ENCODE data around the gene FKBP15.
"Not testable (repeated sequence)": the region's sequence is repeated elsewhere in the genome, so short reads cannot be mapped to it uniquely, and the experiment has no call there.

The FKBP15 gene

DNA sequence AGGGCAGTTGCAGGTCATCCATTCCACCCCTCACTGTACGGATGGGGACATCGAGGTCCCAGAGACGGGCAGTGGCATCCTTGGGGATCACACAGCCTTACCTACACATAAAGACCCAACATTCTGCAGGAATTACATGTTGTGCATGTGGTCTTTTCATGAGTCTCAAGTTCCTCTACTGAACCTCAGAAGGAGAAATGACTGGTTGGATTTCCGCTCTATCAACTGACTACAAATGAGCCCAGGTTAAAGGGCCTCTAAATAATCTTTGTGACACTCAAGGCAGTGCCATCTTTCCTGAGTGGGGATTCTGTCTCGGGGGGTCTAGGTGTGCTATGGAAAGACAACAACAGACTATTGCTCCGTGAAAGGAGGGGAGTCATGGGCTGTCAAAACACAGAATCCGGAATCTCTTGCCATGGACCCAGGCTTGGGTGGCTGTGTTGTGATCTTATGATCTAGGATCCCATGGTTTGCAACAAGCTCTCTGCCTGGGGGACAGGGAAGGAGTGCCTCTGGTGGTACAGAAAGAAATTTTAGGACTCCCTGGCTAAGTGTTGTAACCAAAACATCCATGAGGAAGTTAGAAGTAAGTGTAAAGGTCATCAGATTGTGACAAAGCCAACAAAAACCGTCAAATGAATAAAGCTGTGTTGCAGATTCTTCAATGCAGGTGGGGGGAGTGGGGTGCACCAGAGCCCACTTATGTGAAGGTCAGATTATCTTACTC, 72.1 kb downstream of the FKBP15 start:
- no peak for DNase-seq

DNA sequence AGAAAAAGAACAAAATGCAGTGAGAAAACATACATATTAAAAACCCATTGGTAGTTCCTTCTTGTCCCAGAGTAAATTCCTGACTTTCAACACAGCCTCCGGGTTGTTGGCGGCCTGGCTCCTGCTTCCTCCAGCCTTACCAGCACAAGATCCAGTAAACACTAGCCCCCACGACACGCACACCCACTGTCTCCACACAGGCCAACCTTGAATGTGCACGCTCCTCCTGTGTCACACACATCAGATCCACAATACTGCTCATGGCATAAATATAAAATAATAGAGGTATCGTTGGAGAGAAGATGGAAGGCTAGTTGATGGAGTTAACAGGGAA, 72.7 kb downstream of the FKBP15 start:
- no peak for DNase-seq

DNA sequence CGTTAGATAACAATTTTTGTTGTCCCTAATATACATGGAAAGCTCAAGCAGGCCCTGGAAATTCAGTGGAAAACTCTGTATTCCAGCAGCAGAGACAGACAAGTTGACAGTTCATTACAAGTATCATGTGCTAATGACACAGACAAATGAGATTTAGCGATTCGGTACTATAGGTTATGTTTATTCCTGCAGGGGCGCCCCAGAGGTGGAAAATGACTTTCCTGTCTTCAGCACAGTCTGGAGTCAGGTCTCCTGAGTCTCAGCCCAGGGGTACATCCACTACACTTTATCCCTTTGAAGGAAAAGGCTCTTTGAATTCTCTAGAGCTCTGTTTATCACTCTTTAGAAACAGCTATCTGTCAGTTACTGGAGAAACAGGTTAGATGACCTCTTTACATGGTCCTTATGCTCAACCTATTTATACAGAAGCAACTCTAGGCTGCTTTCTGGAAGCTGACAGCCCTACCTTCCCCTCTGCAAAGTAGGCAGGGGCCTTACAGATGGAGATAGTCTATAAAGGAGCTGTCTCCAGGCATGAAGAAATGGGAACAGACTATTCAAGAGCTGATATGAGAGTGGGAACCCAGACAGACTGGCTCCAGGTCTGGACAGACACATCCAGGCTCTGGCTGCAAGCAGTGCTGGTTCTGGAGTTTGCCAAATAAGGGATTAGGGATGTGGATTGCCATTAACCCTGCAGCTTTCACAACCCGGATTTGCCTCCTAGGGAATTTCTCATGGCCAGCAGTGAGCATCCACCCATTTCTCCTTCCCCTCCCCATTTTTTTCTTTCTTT, 77.4 kb downstream of the FKBP15 start:
- no peak for DNase-seq

DNA sequence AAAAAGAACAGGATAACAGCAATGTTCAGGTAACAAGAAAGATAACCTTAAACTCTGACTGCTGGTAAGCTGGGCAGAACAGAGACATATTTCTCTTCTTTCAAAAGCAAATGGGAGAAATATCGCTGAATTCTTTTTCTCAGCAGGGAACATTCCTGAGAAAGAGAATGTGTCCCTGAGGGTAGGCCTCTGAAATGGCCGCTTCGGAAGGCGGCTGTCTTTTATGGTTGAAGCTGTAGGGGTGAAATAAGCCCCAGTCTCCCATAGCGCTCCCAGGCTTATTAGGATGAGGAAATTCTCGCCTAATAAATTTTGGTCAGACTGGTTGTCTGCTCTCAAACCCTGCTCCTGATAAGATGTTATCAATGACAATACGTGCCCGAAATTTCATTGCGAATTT, 80.2 kb downstream of the FKBP15 start:
- DNase-seq: not testable (repeated sequence)

DNA sequence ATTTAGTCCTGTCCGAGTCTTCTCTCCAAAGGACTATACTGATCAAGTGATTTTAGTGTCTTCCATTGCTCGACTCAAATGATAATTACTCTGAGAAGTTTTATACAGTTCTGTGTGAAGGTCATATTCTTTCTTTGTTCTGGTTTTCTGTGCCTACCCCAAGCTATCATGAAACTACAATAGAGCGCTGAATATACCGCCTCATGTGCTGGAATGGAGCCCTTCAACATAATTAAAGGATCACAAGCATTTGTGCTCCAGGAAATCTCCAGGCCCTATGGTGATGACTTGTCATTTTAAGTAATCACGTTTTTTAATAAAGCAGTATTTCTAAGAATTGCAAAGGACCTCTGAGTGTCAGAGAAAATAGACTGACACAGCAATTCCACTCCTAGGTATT, 81.1 kb downstream of the FKBP15 start:
- DNase-seq: no peak

DNA sequence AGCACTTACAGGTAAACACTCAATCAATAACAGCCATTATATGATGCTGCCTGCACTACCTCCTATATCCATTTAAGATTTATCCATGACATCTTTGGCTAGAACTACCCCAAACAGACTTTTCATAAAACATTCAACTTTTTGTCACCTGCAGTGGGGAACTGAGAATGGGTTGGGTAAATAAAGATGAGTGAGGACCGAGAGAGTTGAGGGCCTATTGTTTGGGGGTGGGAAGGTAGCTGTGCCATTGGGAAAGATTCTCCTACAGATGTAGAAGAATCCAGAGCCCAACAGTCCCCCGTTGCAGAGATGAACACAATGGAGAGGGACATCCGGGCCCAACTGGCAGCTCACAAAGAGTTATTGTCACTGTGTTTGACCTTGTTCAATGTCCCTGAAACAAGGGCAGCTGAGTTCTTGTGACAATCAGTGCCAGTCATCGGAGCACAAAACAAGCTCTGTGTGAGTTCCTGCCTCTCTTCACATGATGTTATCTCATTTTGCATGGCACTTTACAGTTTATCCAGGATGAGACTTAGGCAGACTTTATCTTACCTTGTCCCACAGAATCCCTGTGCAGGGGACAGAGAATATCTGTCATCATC, 81.8 kb downstream of the FKBP15 start:
- DNase-seq: no peak

DNA sequence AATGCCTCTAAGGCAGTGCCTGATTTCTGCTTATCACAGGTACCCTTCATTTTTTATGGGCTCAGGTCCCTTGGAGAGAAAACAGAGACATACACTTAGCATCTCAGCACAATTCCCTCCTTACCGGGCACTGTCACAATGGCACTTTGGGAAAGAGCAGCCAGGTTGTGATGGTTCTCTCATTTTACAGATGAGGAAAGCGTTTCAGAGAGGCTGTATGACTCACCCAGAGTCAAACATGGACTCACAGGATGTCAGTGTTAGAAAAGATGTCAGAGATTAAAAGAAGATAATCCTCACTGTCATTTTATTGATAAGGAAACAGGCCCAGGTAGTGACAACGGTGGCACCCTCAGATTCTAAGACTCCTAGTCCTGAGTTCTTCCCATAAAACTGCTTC, 82.3 kb downstream of the FKBP15 start:
- DNase-seq: no peak

DNA sequence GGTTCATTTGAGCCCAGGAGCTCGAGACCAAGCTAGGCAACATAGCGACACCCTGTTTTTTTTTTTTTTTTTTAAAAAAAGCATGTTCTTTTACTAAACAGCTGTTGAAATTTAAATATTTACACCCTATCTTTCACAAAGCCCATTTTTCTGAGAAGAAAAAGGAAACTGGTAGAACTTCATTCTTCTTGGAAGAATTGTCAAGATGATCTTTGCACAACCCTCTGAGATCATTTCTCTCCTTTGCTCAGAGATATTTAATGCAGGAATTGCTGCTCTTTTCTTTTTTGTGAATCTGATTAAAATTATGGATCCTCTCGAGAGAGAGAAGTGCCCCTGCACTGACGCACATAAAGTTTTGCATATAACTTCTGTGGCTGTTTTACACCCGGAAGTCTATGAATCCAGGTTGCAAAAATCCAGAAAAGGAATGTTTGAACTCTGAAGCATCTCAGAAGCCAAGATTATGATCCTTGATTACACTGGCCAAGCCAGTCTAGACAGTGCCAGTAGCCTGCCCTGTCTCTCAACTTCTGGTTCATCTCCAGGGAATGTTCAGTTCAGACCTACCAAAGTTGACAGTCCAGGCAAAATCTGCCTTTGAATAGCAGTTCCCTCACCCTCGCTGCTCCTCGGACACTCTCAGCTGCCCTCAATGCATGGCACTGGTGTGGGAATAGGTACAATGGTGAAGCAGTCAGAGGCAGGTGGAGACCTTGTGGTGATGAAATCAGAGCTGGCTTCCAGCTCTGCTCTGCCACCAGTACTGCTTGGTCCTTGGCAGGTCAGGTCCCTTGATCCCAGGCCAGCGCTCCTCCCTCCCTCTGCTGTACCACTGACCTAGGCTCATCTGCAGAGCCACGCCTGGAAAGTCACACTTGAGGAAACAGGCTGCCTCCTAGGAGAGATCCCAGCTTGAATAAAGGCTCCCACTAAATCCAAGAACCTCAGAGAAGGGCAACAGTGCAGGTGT, 83.6 kb downstream of the FKBP15 start:
- DNase-seq: no peak

DNA sequence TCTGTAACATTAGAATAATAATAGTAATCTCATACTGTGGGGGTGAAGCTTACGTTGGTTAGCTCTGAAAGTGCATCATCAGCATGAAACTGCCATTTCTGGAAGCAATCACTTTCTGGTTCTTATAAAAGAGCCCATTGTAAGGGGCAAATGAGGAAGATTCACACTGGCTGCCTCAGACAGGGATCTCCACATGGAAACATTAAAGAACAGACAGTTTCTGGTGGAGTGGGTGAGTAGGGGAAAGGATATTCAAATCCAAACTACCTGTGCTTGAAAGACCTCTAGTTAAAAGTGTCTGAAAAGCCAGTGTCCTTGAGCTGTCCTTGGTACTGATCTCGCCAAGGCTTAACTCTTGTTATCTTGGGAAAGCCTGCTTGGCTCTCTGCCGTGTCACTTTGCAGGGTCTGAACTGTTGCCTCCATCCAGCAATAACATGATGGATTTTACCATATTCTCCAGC, 89.4 kb downstream of the FKBP15 start:
- DNase-seq: no peak

DNA sequence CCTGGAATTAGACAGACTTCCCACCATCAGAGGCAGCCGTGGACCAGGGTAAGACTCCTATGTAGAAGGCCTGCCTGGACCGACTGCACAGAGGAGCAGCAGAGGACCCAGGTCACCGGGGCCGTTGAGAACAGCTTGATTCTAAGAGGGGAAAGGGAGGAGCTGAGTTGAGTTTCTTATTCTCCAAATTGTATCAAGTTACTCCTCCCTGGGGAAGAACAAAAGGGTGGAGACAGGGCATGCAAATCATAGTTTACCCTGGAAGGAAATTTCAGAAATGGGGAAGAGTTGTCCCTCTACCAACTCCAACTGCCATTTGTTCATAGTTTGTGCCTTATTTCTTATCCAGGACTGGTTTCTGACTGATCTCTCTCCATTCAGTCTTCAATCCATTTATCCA, 91.2 kb downstream of the FKBP15 start:
- no peak for DNase-seq

DNA sequence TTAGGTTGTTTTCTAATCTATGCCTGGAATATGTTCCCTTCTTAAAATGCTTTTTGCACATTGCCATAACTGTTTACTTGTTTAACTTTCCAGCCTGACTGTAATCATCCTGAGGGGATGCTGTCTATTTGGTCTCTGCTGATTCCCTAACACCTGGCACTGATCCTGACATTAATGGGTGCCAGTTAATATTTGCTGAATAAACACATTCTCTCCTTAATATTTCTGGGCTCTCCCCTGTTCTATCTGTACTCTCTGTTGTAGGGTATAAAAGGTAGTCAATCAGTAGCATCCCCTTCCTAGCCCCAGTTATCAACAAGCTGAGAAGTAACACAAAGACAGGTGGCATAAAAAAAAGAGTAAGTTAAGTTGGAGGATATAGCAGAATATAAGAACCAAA, 91.6 kb downstream of the FKBP15 start:
- DNase-seq: no peak

DNA sequence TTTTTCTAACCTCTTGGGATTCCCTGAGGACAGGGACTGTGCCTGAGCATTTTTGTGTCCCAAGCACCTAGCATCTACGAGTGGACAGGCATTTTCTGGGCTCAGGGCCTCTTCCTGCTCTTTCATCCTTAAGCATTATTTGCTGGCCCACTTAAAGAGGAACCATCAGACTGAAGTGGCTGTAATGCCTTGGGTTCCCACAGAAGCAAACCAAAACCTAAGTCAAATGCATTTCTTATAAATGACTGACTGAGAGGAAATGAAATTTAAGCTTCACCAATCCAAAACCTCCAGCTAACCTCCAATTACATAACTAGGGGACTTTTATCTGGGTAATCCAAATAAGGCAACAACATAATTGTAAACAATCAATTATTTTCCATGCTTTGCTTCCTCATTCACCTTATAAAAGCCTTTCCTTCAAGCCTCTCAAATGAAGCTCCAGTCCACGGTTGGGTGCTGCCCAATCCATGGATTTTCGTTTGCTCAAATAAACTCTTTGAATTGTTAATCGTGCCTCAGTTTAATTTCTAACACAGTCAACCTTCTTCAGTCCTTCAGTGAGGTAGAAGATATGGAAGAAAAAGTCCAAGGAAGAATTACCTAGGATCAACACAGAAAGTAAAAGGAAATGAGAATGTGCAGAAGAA, 95.6 kb downstream of the FKBP15 start:
- no peak for DNase-seq

DNA sequence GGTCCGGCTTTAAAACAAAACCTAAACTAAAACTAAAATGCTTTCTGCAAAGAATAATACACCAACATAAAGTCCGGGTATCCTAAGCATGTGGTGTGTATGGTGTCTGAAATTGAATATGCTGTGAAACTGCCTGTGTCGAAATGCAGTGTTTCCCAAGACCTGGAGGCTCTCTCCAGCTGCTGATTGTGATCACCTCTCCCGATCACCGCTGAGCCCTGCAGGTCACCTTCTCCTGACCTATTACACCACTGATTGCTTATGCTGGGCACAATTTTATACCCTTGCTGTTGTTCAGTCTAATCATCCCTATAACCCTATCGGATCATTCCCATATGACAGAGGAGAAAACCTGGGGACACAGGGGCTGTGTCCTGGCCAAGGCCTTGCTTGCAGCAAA, 102.2 kb downstream of the FKBP15 start:
- not testable (repeated sequence) for DNase-seq
